Measurements from ENCODE around the gene SATL1.
A peak's percentile ranks its signal among the peaks of the same experiment; 100 is the strongest.

The SATL1 gene

DNA sequence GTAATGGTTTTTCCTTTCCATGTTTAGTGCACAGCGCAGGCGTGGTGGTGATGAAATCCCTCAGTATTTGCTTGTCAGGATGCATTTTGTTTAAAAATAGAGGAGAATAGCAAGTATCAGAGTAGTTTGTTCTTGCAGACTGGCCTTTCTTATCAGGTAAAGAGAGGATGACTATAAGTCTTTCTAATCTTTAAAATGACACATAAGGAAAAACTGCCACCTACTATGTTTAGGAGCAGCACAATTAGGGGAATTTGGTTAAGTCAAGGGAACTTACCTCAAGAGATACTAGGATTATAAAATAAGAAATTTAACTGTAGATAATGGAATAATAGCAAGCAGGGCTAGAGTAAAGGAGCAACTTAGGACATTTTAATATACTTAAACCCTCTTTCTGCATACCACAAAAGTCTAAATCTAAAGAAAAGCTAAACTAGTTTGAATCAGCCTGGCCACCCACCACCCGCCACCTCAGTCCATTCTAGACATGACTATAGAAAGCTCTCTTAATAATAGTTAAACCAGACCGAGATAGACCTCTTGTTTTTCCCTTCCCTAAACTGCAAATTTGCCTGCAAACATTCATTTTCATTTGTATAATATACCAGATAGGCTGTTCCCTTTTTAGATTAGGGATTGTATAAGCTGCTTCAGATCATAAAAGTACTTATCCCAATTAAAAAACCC lies 177.9 kb downstream of the SATL1 start:
- Histone ChIP-seq H3K9me2 (replicated peaks; ENCODE audit: insufficient read depth, low read length) (no peaks in the 10 kb centered on the region), H3K9ac (ENCODE audit: low read length) (no peak overlapping the region), H3K79me2 (ENCODE audit: low read length) (no peaks in the 10 kb centered on the region), H3F3A (ENCODE audit: insufficient read depth, low read length) (no peaks in the 10 kb centered on the region), H2AFZ (ENCODE audit: low read length) (no peak overlapping the region), H3K9me3 (replicated peaks; ENCODE audit: insufficient read depth, low read length) (no peaks in the 10 kb centered on the region), H4K20me1 (ENCODE audit: insufficient read depth, low read length) (no peaks in the 10 kb centered on the region), H3K4me2 (ENCODE audit: low read depth, low read length) (no peak overlapping the region), H3K36me3 (replicated peaks; ENCODE audit: insufficient read depth, low read length) (no peaks in the 10 kb centered on the region), H3K4me3 (ENCODE audit: low read length) (no peak overlapping the region), H3K4me1 (ENCODE audit: low read length) (no peaks in the 10 kb centered on the region), H3K27me3 (replicated peaks; ENCODE audit: insufficient read depth, low read length) (no peaks in the 10 kb centered on the region), H3K27ac (ENCODE audit: low read length) (no peak overlapping the region)
- no peak for DNase-seq
- TF ChIP-seq EZH2 (optimal IDR thresholded peaks at IDR 0.05; ENCODE audit: low read depth, low read length), result no peak
- no peak for TF ChIP-seq CTCF (IDR thresholded peaks at IDR 0.05; ENCODE audit: low read length)
- no peak for TF ChIP-seq EZH2phosphoT487 (IDR thresholded peaks at IDR 0.05; ENCODE audit: low read length)

- Histone ChIP-seq H3K4me1 (ENCODE audit: low read length) (no peaks in the 10 kb centered on the region), H4K20me1 (ENCODE audit: insufficient read depth, low read length) (no peaks in the 10 kb centered on the region), H3K4me3 (ENCODE audit: low read length) (no peak overlapping the region), H3K9me3 (replicated peaks; ENCODE audit: insufficient read depth, low read length) (no peaks in the 10 kb centered on the region), H3K9me2 (replicated peaks; ENCODE audit: insufficient read depth, low read length) (no peaks in the 10 kb centered on the region), H3K9ac (ENCODE audit: low read length) (no peak overlapping the region), H3K79me2 (ENCODE audit: low read length) (no peaks in the 10 kb centered on the region), H3F3A (ENCODE audit: insufficient read depth, low read length) (no peaks in the 10 kb centered on the region), H3K4me2 (ENCODE audit: low read depth, low read length) (no peak overlapping the region), H3K27ac (ENCODE audit: low read length) (no peak overlapping the region), H3K27me3 (replicated peaks; ENCODE audit: insufficient read depth, low read length) (no peaks in the 10 kb centered on the region), H2AFZ (ENCODE audit: low read length) (no peak overlapping the region), H3K36me3 (replicated peaks; ENCODE audit: insufficient read depth, low read length) (no peaks in the 10 kb centered on the region)
- no peak for TF ChIP-seq EZH2phosphoT487 (IDR thresholded peaks at IDR 0.05; ENCODE audit: low read length)
- peak; percentile 32 for TF ChIP-seq CTCF (IDR thresholded peaks at IDR 0.05; ENCODE audit: low read length)
- no peak for DNase-seq
Measured at GRCh38 chrX:85052636-85053343, 190.8 kb downstream of the SATL1 start.

DNA sequence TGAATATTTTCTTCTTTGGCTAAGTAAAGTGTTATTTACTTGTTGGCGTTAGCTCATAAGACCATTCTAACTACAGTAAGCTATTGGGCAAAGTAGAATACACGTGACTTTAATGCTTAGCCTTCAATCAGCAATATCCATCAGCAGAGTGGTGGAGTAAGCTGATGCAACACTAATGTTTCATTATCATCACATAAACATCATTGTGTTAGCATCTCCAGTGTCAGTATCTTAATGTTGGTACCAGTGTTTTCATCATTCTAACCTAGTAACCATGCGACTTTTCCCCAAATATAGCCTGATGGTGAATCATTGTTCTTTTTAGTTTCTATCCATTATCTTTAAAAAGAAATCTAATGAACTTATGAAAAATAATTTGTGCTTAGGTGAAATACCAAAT lies 191.4 kb downstream of the SATL1 start:
- Histone ChIP-seq H3F3A (ENCODE audit: insufficient read depth, low read length) (no peaks in the 10 kb centered on the region), H3K9me2 (replicated peaks; ENCODE audit: insufficient read depth, low read length) (no peaks in the 10 kb centered on the region), H4K20me1 (ENCODE audit: insufficient read depth, low read length) (no peaks in the 10 kb centered on the region), H3K4me1 (ENCODE audit: low read length) (no peaks in the 10 kb centered on the region), H3K9ac (ENCODE audit: low read length) (no peak overlapping the region), H3K4me3 (ENCODE audit: low read length) (no peak overlapping the region), H3K9me3 (replicated peaks; ENCODE audit: insufficient read depth, low read length) (no peaks in the 10 kb centered on the region), H3K36me3 (replicated peaks; ENCODE audit: insufficient read depth, low read length) (no peaks in the 10 kb centered on the region), H3K79me2 (ENCODE audit: low read length) (no peaks in the 10 kb centered on the region), H3K27ac (ENCODE audit: low read length) (no peak overlapping the region), H3K27me3 (replicated peaks; ENCODE audit: insufficient read depth, low read length) (no peaks in the 10 kb centered on the region), H2AFZ (ENCODE audit: low read length) (no peak overlapping the region), H3K4me2 (ENCODE audit: low read depth, low read length) (no peak overlapping the region)
- no peak for DNase-seq
- no peak for TF ChIP-seq EZH2phosphoT487 (IDR thresholded peaks at IDR 0.05; ENCODE audit: low read length)
- TF ChIP-seq EZH2 (optimal IDR thresholded peaks at IDR 0.05; ENCODE audit: low read depth, low read length), result no peak
- no peak for TF ChIP-seq CTCF (IDR thresholded peaks at IDR 0.05; ENCODE audit: low read length)
